Activated T-cell treated with anti-CD3 and anti-CD28 coated beads, Interleukin-2, amount 50 U/mL, for 1 hour (primary cell): Measurements from ENCODE around the gene ZW10.

Experiments used
- DNase-seq: peaks from one replicate; pipeline ENCODE4 v3.0.0-alpha.2; 2020

ZW10 gene

GRCh38 chr11:113695207-113695606 lies 78.3 kb downstream of the ZW10 start:
- DNase-seq: no peak

- DNase-seq: no peak
These were observed 79.1 kb downstream of the ZW10 start for GRCh38 chr11:113694390-113694789.

- DNase-seq: no peak
These were observed 80.5 kb downstream of the ZW10 start for GRCh38 chr11:113693030-113693429.

GRCh38 chr11:113690619-113691569 lies 82.6 kb downstream of the ZW10 start:
- DNase-seq: no peak

- DNase-seq: no peak
These were observed 83.5 kb downstream of the ZW10 start for GRCh38 chr11:113689768-113690618.

- no peak for DNase-seq
These were observed 87.7 kb downstream of the ZW10 start for GRCh38 chr11:113685654-113686359.

- DNase-seq: no peak
These were observed 89.0 kb downstream of the ZW10 start for GRCh38 chr11:113684496-113684895.

- DNase-seq: no peak
These were observed 89.9 kb downstream of the ZW10 start for GRCh38 chr11:113683481-113684046.
